HFF-Myc (cell line): Measurements from ENCODE around the gene PHF12.
"Not testable (repeated sequence)": the region's sequence is repeated elsewhere in the genome, so short reads cannot be mapped to it uniquely, and the experiment has no call there.

Experiments used
- DNase-seq: peaks from one replicate; pipeline ENCODE4 v3.0.0-alpha.2; 2011; ENCODE audit warnings: low read depth; ENCODE audit errors: extremely low read depth
- H3K4me3 ChIP-seq: replicated peaks from 2 replicates; pipeline ENCODE4 v1.5.1; 2011; ENCODE audit warnings: low read depth, mild to moderate bottlenecking, control low read depth, low read length
- CTCF ChIP-seq: IDR thresholded peaks from 2 replicates; pipeline ENCODE4 v1.5.1; 2012; ENCODE audit warnings: mild to moderate bottlenecking, low read depth, low read length, control low read depth; ENCODE audit errors: missing control alignments

Gene PHF12

GRCh38 chr17:28878158-28878910 lies 73.0 kb downstream of the PHF12 start:
- DNase-seq, result no peak
- TF ChIP-seq CTCF, result no peak
- H3K4me3 ChIP-seq, result no peak overlapping the region

- DNase-seq, H3K4me3 ChIP-seq: not testable (repeated sequence)
These were observed 74.1 kb downstream of the PHF12 start for GRCh38 chr17:28877150-28877711.

- H3K4me3 ChIP-seq, result no peak overlapping the region
These were observed 75.3 kb downstream of the PHF12 start for GRCh38 chr17:28875848-28876550.

GRCh38 chr17:28874750-28875149 lies 76.6 kb downstream of the PHF12 start:
- DNase-seq, result no peak
- no peak for TF ChIP-seq CTCF
- no peak overlapping the region for H3K4me3 ChIP-seq

More at GRCh38 chr17:28875848-28876550, 75.3 kb downstream of the PHF12 start:
- no peak for DNase-seq
- TF ChIP-seq CTCF, result no peak

- no peak for TF ChIP-seq CTCF
- no peak overlapping the region for H3K4me3 ChIP-seq
- no peak for DNase-seq
These were observed 77.5 kb downstream of the PHF12 start for GRCh38 chr17:28873839-28874238.

GRCh38 chr17:28871056-28871579 lies 80.2 kb downstream of the PHF12 start:
- no peak for DNase-seq
- TF ChIP-seq CTCF, result no peak
- H3K4me3 ChIP-seq, result no peak overlapping the region

GRCh38 chr17:28867276-28867675 lies 84.0 kb downstream of the PHF12 start:
- no peak overlapping the region for H3K4me3 ChIP-seq
- TF ChIP-seq CTCF, result no peak
- no peak for DNase-seq
